Activated CD8-positive, alpha-beta T cell treated with anti-CD3 and anti-CD28 coated beads for 36 hours (primary cell): ENCODE results near the gene CYLD. TPM values are rescaled to one million over a fixed set of nuclear protein-coding genes. Genes with fewer than 3 reads are reported as not detected.

Experiments used
- ATAC-seq: fragments of 200-7000 bp; cut with Tn5 transposase; one replicate; pipeline ENCODE4 v1.10.0; 2021; ENCODE audit warnings: mild to moderate bottlenecking, moderate library complexity
- CTCF ChIA-PET: fragments of 350-600 bp; sonication (Branson Sonifier 250); formaldehyde crosslinking; loops from one replicate; lab custom pipeline; 2021; ENCODE audit warnings: antibody characterized with exemption; lab: Charles Lee
- POLR2A ChIA-PET: fragments of 350-600 bp; sonication (Branson Sonifier 250); formaldehyde crosslinking; loops from one replicate; lab custom pipeline; 2021; ENCODE audit warnings: antibody characterized with exemption; lab: Charles Lee
- DNase-seq: peaks from one replicate; pipeline ENCODE4 v3.0.0-alpha.2; 2020
- H3K27ac Mint-ChIP-seq: one replicate; pipeline ENCODE4 v1.8.0; 2021; ENCODE audit warnings: mild to moderate bottlenecking, mixed read lengths
- H3K27me3 Mint-ChIP-seq: one replicate; pipeline ENCODE4 v1.8.0; 2021; ENCODE audit warnings: mixed read lengths
- H3K36me3 Mint-ChIP-seq: one replicate; pipeline ENCODE4 v1.8.0; 2021; ENCODE audit warnings: low read depth, mixed read lengths
- H3K4me1 Mint-ChIP-seq: one replicate; pipeline ENCODE4 v1.8.0; 2021; ENCODE audit warnings: low read depth, mixed read lengths
- H3K4me3 Mint-ChIP-seq: one replicate; pipeline ENCODE4 v1.8.0; 2021; ENCODE audit warnings: mild to moderate bottlenecking, moderate library complexity, mixed read lengths
- H3K9me3 Mint-ChIP-seq: one replicate; pipeline ENCODE4 v1.8.0; 2021; ENCODE audit warnings: mixed read lengths
- CTCF ChIP-seq: fragments of 200-600 bp; IDR thresholded peaks from one replicate; pipeline ENCODE4 v1.8.0; 2022; ENCODE audit warnings: antibody characterized with exemption, mild to moderate bottlenecking
- intact Hi-C: fragments of 100-400 bp; cut with micrococcal nuclease; formaldehyde crosslinking; loops from one replicate; pipeline ENCODE4 v1.10.0; 2022
- total RNA-seq, 2 experiments: library from RNA; stranded (reverse); gene quantifications; one replicate each; pipeline ENCODE4 v1.2.3, GENCODE V29; 2021

Gene CYLD
- total RNA-seq, 2 experiments from 2014 or later: 86.4 to 94.4 TPM

GRCh38 chr16:50806099-50807062, 64.5 kb downstream of the CYLD start:
- ATAC-seq (peak; percentile 92), DNase-seq (peak; percentile 91)
- ChIA-PET POLR2A (interaction anchor here (0.5 to 1.7 kb wide), 3 partner anchors 60 to 405 kb away, joined by 3 to 4 read pairs (median 3); no protein-coding TSS in a partner anchor), CTCF (interaction anchor here (0.6 to 7.0 kb wide), 108 partner anchors 8 to 782 kb away, joined by 3 to 275 read pairs (median 5); partner anchors contain the start of genes BRD7, CNEP1R1, CYLD and SNX20)
- Mint-ChIP-seq H3K4me1 (peaks cover 13% of the 10 kb centered on the region), H3K9me3 (no peaks in the 10 kb centered on the region), H3K36me3 (no peaks in the 10 kb centered on the region), H3K27ac (peak overlapping the region; percentile 70), H3K27me3 (no peaks in the 10 kb centered on the region), H3K4me3 (peak overlapping the region; percentile 66)
- intact Hi-C loops: loop anchor here (1.0 to 5.0 kb wide), 2 partner anchors 59 to 141 kb away; no protein-coding TSS in a partner anchor
- TF ChIP-seq CTCF: peak; percentile 98

GRCh38 chr16:50808929-50809538, 67.1 kb downstream of the CYLD start:
- no peak for TF ChIP-seq CTCF
- CTCF ChIA-PET: interaction anchor here (4.8 kb wide), 1 partner anchor 142 kb away, joined by 32 read pairs; no protein-coding TSS in a partner anchor
- Mint-ChIP-seq H3K36me3 (no peaks in the 10 kb centered on the region), H3K4me1 (peaks cover 13% of the 10 kb centered on the region), H3K4me3 (no peak overlapping the region), H3K9me3 (no peaks in the 10 kb centered on the region), H3K27me3 (peaks cover 1% of the 10 kb centered on the region), H3K27ac (no peak overlapping the region)
- no peak for ATAC-seq
- POLR2A ChIA-PET: no interaction called here
- intact Hi-C loops: loop anchor here (5.0 kb wide), 1 partner anchor 62 kb away; no protein-coding TSS in a partner anchor
- no peak for DNase-seq

- H3K36me3 Mint-ChIP-seq: no peaks in the 10 kb centered on the region
- H3K9me3 Mint-ChIP-seq: no peaks in the 10 kb centered on the region
- H3K4me1 Mint-ChIP-seq: peaks cover 13% of the 10 kb centered on the region
- DNase-seq (no peak), ATAC-seq (no peak)
- POLR2A ChIA-PET: interaction anchor here (0.6 kb wide), 1 partner anchor 354 kb away, joined by 3 read pairs; no protein-coding TSS in a partner anchor
- no peak overlapping the region for H3K4me3 Mint-ChIP-seq
- intact Hi-C loops: loop anchor here (5.0 kb wide), 1 partner anchor 62 kb away; no protein-coding TSS in a partner anchor
- CTCF ChIA-PET: interaction anchor here (0.9 to 4.8 kb wide), 2 partner anchors 143 to 482 kb away, joined by 3 to 32 read pairs; no protein-coding TSS in a partner anchor
- peaks cover 1% of the 10 kb centered on the region for H3K27me3 Mint-ChIP-seq
- TF ChIP-seq CTCF: no peak
- H3K27ac Mint-ChIP-seq: no peak overlapping the region
Measured at GRCh38 chr16:50809561-50809960, 67.7 kb downstream of the CYLD start.

GRCh38 chr16:50810241-50810965, 68.5 kb downstream of the CYLD start:
- no peak overlapping the region for H3K27ac Mint-ChIP-seq
- ChIA-PET POLR2A (interaction anchor here (0.6 kb wide), 2 partner anchors 20 to 355 kb away, joined by 3 read pairs; no protein-coding TSS in a partner anchor), CTCF (interaction anchor here (0.9 to 4.8 kb wide), 4 partner anchors 11 to 483 kb away, joined by 3 to 32 read pairs (median 6); no protein-coding TSS in a partner anchor)
- no peaks in the 10 kb centered on the region for H3K9me3 Mint-ChIP-seq
- no peak for TF ChIP-seq CTCF
- peaks cover 1% of the 10 kb centered on the region for H3K27me3 Mint-ChIP-seq
- intact Hi-C loops: no loop called here
- no peak overlapping the region for H3K4me3 Mint-ChIP-seq
- H3K36me3 Mint-ChIP-seq: no peaks in the 10 kb centered on the region
- ATAC-seq (no peak), DNase-seq (no peak)
- peaks cover 13% of the 10 kb centered on the region for H3K4me1 Mint-ChIP-seq
